CD4-positive, CD25-positive, alpha-beta regulatory T cell (primary cell): Measurements from ENCODE around the gene OSGIN1. TPM values are rescaled to one million over a fixed set of nuclear protein-coding genes. Genes with fewer than 3 reads are reported as not detected.

Source experiments
- ATAC-seq, 2 donors: fragments of 150-1000 bp; cut with Tn5 transposase; one replicate each; pipeline ENCODE4 v1.10.0; 2021; ENCODE audit warnings: low read depth in 2 of 2, moderate number of reproducible peaks in 2 of 2, moderate library complexity in 1 of 2
- DNase-seq, 3 donors: peaks; one replicate each; pipeline versions ENCODE4 v3.0.0 to v3.0.0-alpha.2; 2012 to 2022; ENCODE audit warnings: mixed read lengths in 1 of 3
- H3K27ac ChIP-seq: one replicate; pipeline ENCODE4 v1.7.0; 2013; ENCODE audit warnings: mild to moderate bottlenecking, low read length; ENCODE audit not compliant: insufficient read depth, poor library complexity, severe bottlenecking
- H3K27me3 ChIP-seq: one replicate; pipeline ENCODE4 v1.7.0; 2013; ENCODE audit warnings: low read length; ENCODE audit not compliant: control insufficient read depth, insufficient read depth
- H3K36me3 ChIP-seq: one replicate; pipeline ENCODE4 v1.7.0; 2013; ENCODE audit warnings: mild to moderate bottlenecking, low read length, moderate library complexity; ENCODE audit not compliant: control insufficient read depth, insufficient read depth
- H3K4me1 ChIP-seq: 2 replicates; pipeline ENCODE4 v1.7.0; 2013; ENCODE audit warnings: mild to moderate bottlenecking, low read length; ENCODE audit not compliant: insufficient read depth, control insufficient read depth, poor library complexity, severe bottlenecking
- H3K4me3 ChIP-seq: one replicate; pipeline ENCODE4 v1.7.0; 2013; ENCODE audit warnings: low read depth, mild to moderate bottlenecking, low read length, moderate library complexity
- H3K9me3 ChIP-seq, 2 experiments: 1 replicate in 1 of 2; 2 replicates in 1 of 2; pipeline ENCODE4 v1.7.0; 2013; ENCODE audit warnings: low read length in 2 of 2, mild to moderate bottlenecking in 1 of 2, moderate library complexity in 1 of 2; ENCODE audit not compliant: control insufficient read depth in 2 of 2
- H3K27ac Mint-ChIP-seq, 3 donors: one replicate each; pipeline ENCODE4 v1.8.0; 2020 to 2022; ENCODE audit warnings: mild to moderate bottlenecking in 3 of 3, mixed read lengths in 3 of 3, moderate library complexity in 2 of 3
- H3K27me3 Mint-ChIP-seq: one replicate; pipeline ENCODE4 v1.8.0; 2022; ENCODE audit warnings: mild to moderate bottlenecking, mixed read lengths
- H3K36me3 Mint-ChIP-seq: one replicate; pipeline ENCODE4 v1.8.0; 2020; ENCODE audit warnings: mixed read lengths
- H3K4me1 Mint-ChIP-seq, 4 donors: one replicate each; pipeline ENCODE4 v1.8.0; 2020 to 2022; ENCODE audit warnings: mixed read lengths in 4 of 4, mild to moderate bottlenecking in 1 of 4
- H3K4me3 Mint-ChIP-seq, 4 donors: one replicate each; pipeline ENCODE4 v1.8.0; 2020 to 2022; ENCODE audit warnings: mild to moderate bottlenecking in 4 of 4, mixed read lengths in 4 of 4, moderate library complexity in 3 of 4
- H3K9me3 Mint-ChIP-seq, 7 donors: one replicate each; pipeline ENCODE4 v1.8.0; 2020 to 2022; ENCODE audit warnings: mixed read lengths in 7 of 7, mild to moderate bottlenecking in 3 of 7, moderate library complexity in 2 of 7
- polyA plus RNA-seq, 4 donors: library from polyadenylated mRNA; unstranded; fragments of 300-500 nt; fragmentation: Illumina TruSeq; gene quantifications; one replicate each; pipeline ENCODE4 v1.2.3, GENCODE V29; 2021
- total RNA-seq: library from RNA; stranded (reverse); gene quantifications from one replicate; pipeline ENCODE4 v1.2.3, GENCODE V29; 2022

OSGIN1 gene, protein sequence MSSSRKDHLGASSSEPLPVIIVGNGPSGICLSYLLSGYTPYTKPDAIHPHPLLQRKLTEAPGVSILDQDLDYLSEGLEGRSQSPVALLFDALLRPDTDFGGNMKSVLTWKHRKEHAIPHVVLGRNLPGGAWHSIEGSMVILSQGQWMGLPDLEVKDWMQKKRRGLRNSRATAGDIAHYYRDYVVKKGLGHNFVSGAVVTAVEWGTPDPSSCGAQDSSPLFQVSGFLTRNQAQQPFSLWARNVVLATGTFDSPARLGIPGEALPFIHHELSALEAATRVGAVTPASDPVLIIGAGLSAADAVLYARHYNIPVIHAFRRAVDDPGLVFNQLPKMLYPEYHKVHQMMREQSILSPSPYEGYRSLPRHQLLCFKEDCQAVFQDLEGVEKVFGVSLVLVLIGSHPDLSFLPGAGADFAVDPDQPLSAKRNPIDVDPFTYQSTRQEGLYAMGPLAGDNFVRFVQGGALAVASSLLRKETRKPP
- 0.72 TPM for total RNA-seq
- under 1 TPM in 1 of 4 donors, not detected in 3; 0.29 TPM for polyA plus RNA-seq

DNA sequence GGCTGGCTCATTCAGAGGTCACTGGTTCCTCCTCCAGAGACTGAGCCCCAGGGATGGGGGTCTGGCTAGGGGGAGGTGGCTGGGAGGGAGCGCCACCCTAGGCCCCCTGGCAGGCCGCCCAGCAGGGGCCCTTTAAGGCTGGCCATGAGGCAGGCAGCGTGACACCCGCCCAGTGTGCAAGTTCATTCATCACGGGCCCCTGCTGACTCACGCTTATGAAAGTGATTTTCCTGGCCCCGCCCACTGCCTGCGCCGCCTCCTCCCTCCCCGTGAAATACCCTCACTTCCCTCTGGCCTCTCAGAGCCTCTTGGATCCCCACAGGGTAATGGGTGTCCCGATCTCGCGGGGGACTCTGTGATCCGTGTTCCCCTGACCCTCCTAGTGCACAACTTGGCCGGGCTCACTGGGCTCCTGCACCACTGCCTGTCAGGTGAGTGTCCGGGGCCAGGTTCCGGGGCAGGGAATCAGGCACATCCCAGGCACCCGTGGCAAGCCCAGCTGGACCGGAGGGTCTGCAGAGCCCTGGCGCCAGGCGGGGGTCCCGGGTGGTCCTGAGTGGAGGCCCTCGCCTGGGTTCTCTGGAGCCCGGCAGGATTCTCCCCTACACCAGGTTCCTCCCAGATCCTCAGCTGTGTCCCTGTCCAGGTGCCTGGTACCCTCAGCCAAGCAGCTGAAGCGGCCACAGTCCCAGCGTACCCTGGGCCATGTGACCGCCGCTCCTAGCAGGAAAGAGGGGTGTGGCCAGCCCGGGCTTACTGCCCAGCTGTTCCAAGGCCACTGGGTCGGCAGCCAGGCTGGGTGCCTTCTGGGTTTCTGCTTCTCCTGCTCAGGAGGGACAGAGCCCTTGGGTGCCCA, at the start of gene OSGIN1:
OSGIN1 (plus strand) TSS at position 301 of the 856 bp plus-strand sequence. CDS start 4,432 bp downstream, outside the sequence.
- peak in 1 of 3 donors; percentile 78 for DNase-seq
- Histone ChIP-seq H3K9me3 (no peaks in the 10 kb centered on the region), H3K4me3 (no peak within 1 kb of the TSS), H3K27me3 (no peaks in the 10 kb centered on the region), H3K27ac (no peak within 1 kb of the TSS), H3K4me1 (peaks cover 16% of the 10 kb centered on the region), H3K36me3 (no peaks in the 10 kb centered on the region)
- Mint-ChIP-seq H3K4me1 (peaks cover 0 to 18% (median 2%) of the 10 kb centered on the region in 4 donors), H3K27me3 (no peaks in the 10 kb centered on the region), H3K27ac (no peak within 1 kb of the TSS), H3K4me3 (peak within 1 kb of the TSS in 2 of 4 donors; percentile 24 to 56), H3K36me3 (no peaks in the 10 kb centered on the region), H3K9me3 (no peaks in the 10 kb centered on the region)
- ATAC-seq, result peak; percentile 55 to 64

DNA sequence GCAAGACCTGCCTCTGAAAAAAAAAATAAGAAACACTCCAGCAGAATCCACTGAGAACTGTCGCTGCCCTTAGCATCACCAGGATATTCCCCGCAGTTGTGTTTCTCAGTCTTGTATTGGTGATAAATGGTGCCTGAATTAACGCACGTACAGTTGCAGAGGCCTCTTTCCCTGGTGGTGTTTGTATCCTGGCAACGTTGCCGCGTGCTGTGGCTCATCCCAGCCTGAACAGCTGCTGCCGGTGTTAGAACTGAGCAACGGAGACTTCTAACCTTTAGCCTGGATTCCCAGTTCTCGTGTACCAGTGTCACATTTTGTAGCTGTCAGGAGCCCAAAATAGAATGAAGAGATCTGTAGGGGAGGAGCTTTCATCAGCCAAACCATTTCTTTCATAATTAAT, 49.3 kb upstream of the OSGIN1 start:
- DNase-seq, result no peak
- no peaks in the 10 kb centered on the region for H3K27me3 Mint-ChIP-seq
- no peaks in the 10 kb centered on the region for H3K9me3 ChIP-seq
- no peaks in the 10 kb centered on the region for H3K27me3 ChIP-seq
- H3K27ac ChIP-seq, result no peak overlapping the region
- peaks cover 20% of the 10 kb centered on the region for H3K36me3 ChIP-seq
- no peak for ATAC-seq
- peaks cover 21 to 47% (median 40%) of the 10 kb centered on the region in 4 donors for H3K4me1 Mint-ChIP-seq
- peaks cover 16% of the 10 kb centered on the region for H3K4me1 ChIP-seq
- H3K27ac Mint-ChIP-seq, result no peak overlapping the region
- H3K36me3 Mint-ChIP-seq, result peaks cover 23% of the 10 kb centered on the region
- no peak overlapping the region for H3K4me3 ChIP-seq
- no peak overlapping the region for H3K4me3 Mint-ChIP-seq
- peaks cover 0 to 1% (median 0%) of the 10 kb centered on the region in 7 donors for H3K9me3 Mint-ChIP-seq

DNA sequence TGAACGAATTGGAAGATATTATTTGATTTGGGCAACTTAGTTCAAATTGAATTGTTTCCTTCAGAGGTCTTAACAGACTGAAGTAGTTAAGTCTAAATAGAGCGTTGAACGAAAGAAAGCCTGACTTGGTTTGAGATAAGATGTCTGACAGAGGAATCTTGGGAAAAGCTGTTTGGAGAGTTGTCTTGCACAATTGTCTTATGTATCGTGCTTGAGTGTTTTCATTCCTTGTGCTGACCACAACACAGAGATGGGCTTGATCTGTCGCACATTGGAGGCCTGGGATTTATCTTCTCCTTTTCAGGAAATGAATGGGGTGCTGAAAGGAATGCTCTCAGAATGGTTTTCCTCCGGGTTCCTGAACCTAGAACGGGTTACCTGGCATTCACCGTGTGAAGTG, 46.4 kb upstream of the OSGIN1 start:
- peaks cover 32% of the 10 kb centered on the region for H3K36me3 Mint-ChIP-seq
- no peak overlapping the region for H3K4me3 Mint-ChIP-seq
- DNase-seq, result no peak
- H3K27ac Mint-ChIP-seq, result no peak overlapping the region
- Histone ChIP-seq H3K27ac (no peak overlapping the region), H3K27me3 (no peaks in the 10 kb centered on the region), H3K9me3 (no peaks in the 10 kb centered on the region), H3K4me3 (no peak overlapping the region), H3K4me1 (no peaks in the 10 kb centered on the region), H3K36me3 (peaks cover 40% of the 10 kb centered on the region)
- ATAC-seq, result no peak
- no peaks in the 10 kb centered on the region for H3K27me3 Mint-ChIP-seq
- H3K4me1 Mint-ChIP-seq, result peaks cover 14 to 31% (median 21%) of the 10 kb centered on the region in 4 donors
- H3K9me3 Mint-ChIP-seq, result no peaks in the 10 kb centered on the region

DNA sequence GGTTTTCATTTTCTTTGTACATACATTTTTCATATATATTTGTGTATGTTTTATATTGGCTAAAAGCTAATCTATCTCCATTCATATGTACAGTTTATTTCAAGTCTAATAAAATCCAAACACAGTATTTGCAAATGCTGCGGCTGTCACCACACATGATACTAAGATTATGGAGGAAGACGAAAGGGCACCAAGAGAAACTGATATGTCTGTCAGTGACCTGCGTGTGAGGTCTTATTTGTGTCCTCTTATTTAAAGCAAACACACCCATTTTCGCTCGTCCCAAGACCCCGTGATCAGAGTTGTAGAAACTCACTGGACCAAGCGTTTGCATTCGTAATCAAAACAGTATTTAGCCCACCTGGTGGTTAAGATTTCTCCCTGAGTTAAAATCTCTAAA, 45.9 kb upstream of the OSGIN1 start:
- H3K4me1 Mint-ChIP-seq, result peaks cover 10 to 26% (median 19%) of the 10 kb centered on the region in 4 donors
- no peak overlapping the region for H3K27ac Mint-ChIP-seq
- ATAC-seq, result no peak
- Histone ChIP-seq H3K4me3 (no peak overlapping the region), H3K27ac (no peak overlapping the region), H3K9me3 (no peaks in the 10 kb centered on the region), H3K36me3 (peaks cover 44% of the 10 kb centered on the region), H3K4me1 (no peaks in the 10 kb centered on the region), H3K27me3 (no peaks in the 10 kb centered on the region)
- no peaks in the 10 kb centered on the region for H3K27me3 Mint-ChIP-seq
- no peak overlapping the region for H3K4me3 Mint-ChIP-seq
- no peaks in the 10 kb centered on the region for H3K9me3 Mint-ChIP-seq
- peaks cover 36% of the 10 kb centered on the region for H3K36me3 Mint-ChIP-seq
- DNase-seq, result no peak

DNA sequence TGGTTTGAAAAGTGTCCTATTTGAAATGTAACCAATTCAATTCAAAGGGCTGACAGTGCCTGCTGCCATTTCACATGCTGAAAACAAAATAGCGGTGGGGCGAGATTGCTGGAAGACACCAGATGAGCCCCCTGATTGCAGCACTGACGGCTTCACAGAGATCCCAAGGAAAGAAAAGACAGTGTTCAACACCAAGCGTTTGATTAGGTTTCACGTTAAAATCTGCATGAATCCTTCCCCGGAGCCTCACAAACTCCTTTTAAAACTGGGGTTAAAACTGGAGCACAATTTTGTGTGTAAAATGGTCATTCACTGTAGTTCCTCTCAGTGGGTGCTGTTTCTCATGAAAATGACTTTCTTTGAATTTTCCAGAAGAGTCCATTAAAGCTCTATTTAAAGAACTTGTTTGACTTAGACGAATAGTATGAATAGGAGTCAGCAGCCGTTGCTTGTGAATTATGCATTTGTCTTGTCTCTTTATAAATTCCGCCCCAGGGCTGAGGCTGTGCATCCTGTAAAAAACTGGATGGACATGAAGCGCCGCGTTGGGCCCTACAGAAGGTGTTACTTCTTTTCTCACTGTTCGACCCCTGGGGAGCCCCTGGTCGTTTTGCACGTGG, 45.3 kb upstream of the OSGIN1 start:
- no peaks in the 10 kb centered on the region for H3K9me3 ChIP-seq
- Mint-ChIP-seq H3K27ac (no peak overlapping the region), H3K9me3 (no peaks in the 10 kb centered on the region), H3K27me3 (no peaks in the 10 kb centered on the region), H3K4me3 (no peak overlapping the region), H3K36me3 (peaks cover 38% of the 10 kb centered on the region), H3K4me1 (peaks cover 8 to 22% (median 14%) of the 10 kb centered on the region in 4 donors)
- no peaks in the 10 kb centered on the region for H3K27me3 ChIP-seq
- H3K27ac ChIP-seq, result no peak overlapping the region
- DNase-seq, result no peak
- no peaks in the 10 kb centered on the region for H3K4me1 ChIP-seq
- no peak overlapping the region for H3K4me3 ChIP-seq
- peaks cover 51% of the 10 kb centered on the region for H3K36me3 ChIP-seq
- ATAC-seq, result no peak

DNA sequence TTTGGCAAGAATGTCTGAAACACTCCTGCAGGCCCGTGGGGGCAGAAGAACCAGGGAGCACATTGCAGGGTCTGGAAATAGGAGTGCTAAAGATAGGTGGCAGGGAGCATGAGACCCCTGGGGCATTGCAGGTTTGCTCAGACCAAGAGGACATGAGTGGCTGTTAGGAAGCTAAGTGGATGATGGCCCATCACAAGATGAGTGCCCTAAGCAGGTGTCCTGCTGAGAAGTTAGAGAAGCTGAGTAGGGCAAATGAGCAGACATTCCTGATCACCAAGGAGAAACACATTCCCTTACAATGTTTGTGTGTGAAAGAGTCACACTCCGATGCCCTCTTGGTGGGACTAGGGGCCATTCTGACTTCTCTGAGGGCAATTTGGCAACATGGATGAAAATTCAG, 44.2 kb upstream of the OSGIN1 start:
- Mint-ChIP-seq H3K4me1 (peaks cover 6 to 15% (median 9%) of the 10 kb centered on the region in 4 donors), H3K36me3 (peaks cover 44% of the 10 kb centered on the region), H3K27me3 (no peaks in the 10 kb centered on the region), H3K4me3 (no peak overlapping the region), H3K27ac (no peak overlapping the region), H3K9me3 (no peaks in the 10 kb centered on the region)
- H3K27me3 ChIP-seq, result no peaks in the 10 kb centered on the region
- no peaks in the 10 kb centered on the region for H3K4me1 ChIP-seq
- no peak overlapping the region for H3K27ac ChIP-seq
- no peak overlapping the region for H3K4me3 ChIP-seq
- H3K36me3 ChIP-seq, result peaks cover 56% of the 10 kb centered on the region
- DNase-seq, result no peak
- H3K9me3 ChIP-seq, result no peaks in the 10 kb centered on the region
- ATAC-seq, result no peak

DNA sequence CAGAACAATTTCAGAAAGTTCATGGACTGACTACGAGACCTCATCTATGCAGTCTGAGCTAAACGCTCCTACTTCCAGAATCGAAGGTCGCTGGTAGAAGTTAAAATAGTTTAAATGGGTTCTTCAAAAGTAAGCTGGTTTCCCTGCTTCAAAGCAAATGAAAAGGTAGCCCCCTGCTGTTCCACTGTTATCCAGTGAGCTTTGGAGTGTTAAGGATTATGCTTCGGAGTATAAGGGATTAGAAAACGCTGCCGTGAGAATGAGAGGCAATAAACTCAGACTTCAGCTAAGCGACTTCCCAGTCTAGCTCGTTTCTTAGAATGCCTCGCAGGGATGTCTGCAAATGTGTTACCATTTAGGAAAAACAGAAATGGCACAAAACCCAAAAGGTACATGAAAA, 41.8 kb upstream of the OSGIN1 start:
- Mint-ChIP-seq H3K36me3 (peaks cover 52% of the 10 kb centered on the region), H3K9me3 (peaks cover 0 to 4% (median 0%) of the 10 kb centered on the region in 7 donors), H3K27me3 (no peaks in the 10 kb centered on the region), H3K4me3 (no peak overlapping the region), H3K4me1 (peaks cover 0 to 12% (median 7%) of the 10 kb centered on the region in 4 donors), H3K27ac (no peak overlapping the region)
- Histone ChIP-seq H3K27me3 (no peaks in the 10 kb centered on the region), H3K9me3 (no peaks in the 10 kb centered on the region), H3K4me3 (no peak overlapping the region), H3K36me3 (peaks cover 77% of the 10 kb centered on the region), H3K27ac (no peak overlapping the region), H3K4me1 (no peaks in the 10 kb centered on the region)
- ATAC-seq (no peak), DNase-seq (no peak)
